GM15510 (cell line): Measurements from ENCODE around the gene GIGYF2.

Experiments
- POLR2A ChIP-seq: IDR thresholded peaks from 3 replicates; pipeline ENCODE4 v1.6.1; 2011; ENCODE audit warnings: borderline replicate concordance; ENCODE audit not compliant: insufficient read length; ENCODE audit errors: extremely low read depth

GIGYF2 gene

DNA sequence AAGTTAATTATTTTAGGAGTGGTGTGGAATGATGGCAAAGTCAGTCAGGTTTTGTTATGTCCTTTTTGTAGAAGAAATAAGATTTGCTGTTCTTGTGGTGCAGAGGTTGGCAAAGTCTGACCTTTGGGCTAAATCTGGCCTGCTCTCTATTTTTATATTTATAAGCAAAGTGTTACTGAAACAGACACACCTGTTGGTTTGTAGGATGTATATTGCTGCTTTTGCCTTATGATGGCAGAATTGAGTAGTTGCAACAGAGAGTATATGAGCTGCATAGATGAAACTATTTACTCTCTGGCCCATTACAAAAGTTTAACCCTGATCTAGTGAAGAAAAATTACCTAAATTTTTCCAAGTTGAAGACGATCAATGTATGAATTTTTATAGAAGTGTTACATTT lies 113.3 kb downstream of the GIGYF2 start:
- no peak for TF ChIP-seq POLR2A

DNA sequence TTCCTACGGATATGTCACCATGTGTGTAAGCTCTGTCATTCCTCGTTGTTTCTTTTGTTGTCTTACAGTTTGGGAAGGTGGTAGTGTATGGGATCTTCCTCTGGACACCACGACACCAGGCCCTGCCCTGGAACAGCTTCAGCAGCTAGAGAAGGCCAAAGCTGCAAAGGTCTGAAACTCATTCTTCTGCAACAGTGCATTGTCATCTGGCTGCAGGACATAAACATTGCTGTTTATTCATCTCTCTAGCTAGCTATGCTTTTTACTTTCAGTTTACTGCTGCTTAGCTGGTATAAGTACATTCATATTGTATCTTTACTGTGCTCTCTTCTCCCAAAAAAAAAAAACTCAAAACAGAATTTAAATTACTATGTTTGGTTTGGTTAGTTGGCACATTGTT lies 118.4 kb downstream of the GIGYF2 start:
- no peak for TF ChIP-seq POLR2A

DNA sequence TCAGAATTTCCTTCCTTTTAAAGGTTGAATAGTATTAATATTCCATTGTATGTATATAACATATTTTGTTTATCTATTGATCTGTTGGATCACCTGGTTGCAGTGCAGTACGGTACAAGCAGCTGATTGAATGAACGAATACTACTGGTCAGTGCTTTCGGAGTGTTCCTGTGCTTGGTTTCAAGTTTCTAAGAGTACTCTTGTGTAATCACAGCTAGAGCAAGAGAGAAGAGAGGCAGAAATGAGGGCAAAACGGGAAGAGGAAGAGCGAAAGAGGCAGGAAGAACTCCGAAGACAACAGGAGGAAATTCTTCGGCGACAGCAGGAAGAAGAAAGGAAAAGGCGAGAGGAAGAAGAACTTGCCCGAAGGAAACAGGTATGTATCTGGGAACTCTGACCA lies 119.5 kb downstream of the GIGYF2 start:
- TF ChIP-seq POLR2A: no peak

DNA sequence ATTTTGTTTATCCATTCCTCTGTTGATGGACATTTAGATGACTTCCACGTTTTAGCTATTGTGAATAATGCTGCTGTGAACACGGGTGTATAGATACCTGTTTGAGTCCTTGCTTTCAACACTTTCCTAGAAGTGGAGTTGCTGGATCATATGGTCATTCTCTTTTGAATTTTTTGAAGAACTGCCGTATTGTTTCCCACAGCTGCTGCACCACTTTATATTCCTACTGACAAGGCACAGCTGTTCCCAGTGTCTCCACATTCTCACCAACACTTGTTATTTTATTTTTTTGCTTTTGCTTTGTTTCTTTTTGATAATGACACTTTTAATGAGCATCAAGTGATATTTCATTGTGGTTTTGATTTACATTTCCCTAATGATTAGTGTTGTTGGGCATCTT lies 120.6 kb downstream of the GIGYF2 start:
- no peak for TF ChIP-seq POLR2A

DNA sequence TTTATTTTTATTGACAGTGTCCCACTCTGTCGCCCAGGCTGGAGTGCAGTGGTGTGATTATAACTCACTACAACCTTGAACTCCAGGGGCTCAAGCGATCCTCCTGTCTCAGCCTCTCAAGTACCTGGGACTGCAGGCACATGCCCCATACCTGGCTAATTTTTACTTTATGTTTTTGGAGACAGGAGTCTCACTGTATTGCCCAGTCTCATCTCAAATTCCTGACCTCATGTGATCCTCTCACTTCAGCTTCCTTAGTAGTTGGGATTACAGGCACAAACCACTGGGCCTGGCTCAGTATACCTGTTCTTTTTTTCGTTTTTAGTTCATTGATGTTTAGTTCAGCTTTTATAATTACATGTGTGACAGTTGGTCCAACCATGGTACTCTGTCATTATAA lies 132.9 kb downstream of the GIGYF2 start:
- no peak for TF ChIP-seq POLR2A

DNA sequence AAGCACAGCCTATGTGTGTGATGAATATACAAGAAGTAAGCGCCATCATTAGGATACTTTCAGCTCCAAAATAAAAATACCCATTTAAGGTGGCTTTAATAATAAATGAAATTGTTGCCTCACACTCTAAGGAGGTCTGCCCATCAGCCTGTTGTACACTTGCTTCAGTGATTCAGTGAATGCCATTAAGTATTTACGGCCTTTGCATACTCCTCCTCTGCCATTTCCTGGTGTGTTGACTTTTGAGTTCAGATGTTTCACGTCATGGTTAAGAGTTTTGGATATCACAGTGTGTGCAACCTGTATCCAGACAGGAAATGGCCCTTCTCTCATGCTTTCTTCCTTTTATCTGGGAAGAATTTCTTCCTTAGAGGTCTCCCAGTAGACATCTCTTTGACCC lies 134.4 kb downstream of the GIGYF2 start:
- no peak for TF ChIP-seq POLR2A

DNA sequence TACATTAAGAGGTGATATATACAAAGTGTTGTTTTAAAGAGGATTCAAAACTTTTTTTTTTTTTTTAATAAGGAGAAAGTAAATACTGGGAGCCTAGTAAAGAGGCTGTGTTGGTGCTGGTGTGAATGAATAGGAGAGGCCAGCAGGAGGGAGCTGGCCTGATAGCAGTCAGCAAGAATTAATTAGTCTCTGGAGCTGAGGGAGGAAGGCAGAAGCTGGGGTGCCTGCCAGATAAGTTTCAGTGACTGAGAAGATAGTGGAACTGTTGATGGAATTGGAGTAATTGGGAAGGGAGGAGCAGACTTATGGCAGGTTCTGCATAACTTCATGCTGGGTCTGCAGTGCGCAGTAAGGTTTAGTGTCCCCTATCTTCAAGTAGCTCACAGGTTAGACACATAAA lies 136.7 kb downstream of the GIGYF2 start:
- no peak for TF ChIP-seq POLR2A

DNA sequence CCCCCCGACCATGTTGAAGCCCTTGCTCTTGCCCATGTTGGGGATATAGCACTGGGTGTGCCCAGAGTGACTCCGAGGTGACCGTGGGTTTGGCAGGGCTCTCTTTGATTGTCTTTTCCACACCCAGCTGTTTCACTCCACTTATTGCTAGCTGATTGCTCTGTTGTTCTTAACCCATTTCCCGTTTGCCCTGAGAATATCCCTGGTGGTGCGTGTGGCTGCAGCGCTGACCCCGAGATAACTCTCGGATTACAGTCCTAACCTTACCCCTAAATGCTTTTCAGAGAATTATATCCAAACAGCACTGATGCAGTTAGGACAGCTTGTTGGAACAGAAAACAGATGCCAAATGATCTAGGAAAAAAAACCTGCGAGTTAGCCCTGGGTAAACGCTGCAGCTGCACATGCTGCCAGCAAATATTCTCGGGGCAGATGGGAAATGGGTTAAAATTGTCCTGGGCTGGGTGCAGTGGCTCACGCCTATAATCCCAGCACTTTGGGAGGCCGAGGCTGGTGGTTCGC lies 138.6 kb downstream of the GIGYF2 start:
- TF ChIP-seq POLR2A: no peak

DNA sequence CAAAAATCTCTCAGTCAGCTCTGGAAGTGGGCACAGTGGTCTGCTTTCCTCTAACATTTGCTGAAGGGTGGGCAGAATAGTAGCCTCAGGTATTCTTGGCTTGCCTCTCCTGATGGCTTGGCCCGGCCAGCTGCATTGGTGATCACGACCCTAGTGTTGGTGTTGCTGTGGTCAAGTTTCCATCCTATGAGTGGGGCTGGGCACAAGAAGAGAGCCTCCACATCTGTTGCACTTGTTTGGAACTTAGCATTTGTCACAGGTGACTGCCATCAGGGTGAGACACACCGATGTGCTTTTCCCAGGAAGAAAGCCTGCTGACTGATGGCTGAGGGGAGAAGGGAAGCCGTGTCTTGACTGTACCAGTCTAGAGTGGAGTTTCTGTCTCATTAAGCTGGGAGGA lies 139.8 kb downstream of the GIGYF2 start:
- TF ChIP-seq POLR2A: no peak

DNA sequence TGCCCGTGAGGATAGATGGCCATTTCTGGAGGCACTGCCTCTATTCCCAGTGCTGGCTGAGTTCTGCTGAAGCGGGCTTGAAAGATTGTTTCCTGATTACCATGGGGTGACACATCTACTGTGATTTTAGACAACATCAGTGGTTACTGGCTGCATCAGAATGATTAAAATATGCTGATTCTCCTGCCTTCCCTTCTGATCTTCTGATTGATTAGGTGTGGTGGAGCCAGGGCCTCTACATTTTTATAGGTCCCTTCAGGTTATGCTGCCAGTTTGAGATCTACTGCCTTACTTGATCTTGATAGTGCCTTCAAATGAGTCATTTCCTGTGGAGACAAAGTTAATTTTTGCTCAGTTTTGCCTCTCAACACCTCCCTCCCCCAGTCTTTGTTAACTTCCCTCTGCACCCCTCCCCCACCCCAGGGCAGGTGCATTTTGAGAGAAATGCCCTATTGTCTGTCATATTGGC lies 141.3 kb downstream of the GIGYF2 start:
- no peak for TF ChIP-seq POLR2A

DNA sequence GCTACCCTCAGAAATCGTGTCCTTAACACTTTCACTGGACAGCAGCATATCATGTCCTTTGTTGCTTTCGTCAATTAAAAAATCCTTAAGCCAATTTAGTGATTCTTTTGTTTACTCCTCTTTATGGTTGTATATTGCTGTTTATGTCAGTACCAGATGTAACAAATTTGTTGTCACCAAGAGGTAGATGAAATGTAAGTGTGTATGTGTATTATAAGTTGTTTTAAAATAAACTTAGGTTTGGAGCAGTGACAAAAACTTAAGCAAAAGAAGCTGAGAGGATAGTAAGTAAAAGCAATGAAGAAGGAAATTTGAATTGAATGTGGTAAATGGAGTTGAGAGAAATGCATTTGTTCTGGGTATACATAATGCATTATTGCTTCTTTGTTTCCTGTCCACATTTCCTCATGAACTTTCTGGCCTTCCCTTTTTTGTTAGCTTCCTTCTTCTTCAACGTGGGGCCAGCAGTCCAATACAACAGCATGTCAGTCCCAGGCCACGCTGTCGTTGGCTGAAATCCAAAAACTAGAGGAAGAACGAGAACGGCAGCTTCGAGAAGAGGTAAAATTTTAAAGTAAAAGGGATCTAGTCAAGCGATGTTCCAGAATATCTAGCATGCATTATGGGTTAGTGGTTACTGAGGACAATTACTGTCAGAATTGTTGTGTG lies 142.4 kb downstream of the GIGYF2 start:
- TF ChIP-seq POLR2A: no peak

DNA sequence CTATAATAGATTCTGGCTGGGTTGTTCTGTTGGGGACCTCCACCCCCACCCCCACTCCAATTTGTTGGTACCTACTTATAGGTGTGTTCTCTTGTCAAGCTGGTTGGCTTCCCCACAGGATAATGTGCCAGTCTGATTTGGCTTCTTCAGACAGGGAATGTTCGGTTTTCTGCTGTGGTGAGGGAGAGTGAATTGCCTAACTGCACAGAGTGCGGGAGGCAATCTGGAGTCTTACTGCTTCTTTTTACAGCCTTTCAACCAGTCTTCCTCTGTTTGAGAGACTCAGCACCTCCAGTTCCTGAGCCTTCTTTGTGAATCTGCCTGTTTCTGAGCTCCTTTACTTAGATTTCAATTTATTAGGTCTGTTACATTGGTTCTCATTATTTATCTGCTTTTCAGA lies 145.6 kb downstream of the GIGYF2 start:
- no peak for TF ChIP-seq POLR2A

DNA sequence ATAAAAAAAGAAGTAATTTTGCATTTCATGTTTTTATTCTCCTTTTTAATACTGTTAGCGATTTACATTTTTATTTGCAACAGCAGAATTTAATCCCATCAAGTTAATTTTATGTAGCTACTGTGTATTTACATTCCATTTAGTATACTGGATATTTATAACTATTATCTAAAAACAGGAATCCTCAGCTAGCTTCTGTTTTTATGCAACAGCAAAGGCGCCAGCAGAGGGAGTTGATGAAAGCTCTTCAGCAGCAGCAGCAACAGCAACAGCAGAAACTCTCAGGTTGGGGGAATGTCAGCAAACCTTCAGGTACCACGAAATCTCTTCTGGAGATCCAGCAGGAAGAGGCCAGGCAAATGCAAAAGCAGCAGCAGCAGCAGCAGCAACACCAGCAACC lies 146.7 kb downstream of the GIGYF2 start:
- no peak for TF ChIP-seq POLR2A

DNA sequence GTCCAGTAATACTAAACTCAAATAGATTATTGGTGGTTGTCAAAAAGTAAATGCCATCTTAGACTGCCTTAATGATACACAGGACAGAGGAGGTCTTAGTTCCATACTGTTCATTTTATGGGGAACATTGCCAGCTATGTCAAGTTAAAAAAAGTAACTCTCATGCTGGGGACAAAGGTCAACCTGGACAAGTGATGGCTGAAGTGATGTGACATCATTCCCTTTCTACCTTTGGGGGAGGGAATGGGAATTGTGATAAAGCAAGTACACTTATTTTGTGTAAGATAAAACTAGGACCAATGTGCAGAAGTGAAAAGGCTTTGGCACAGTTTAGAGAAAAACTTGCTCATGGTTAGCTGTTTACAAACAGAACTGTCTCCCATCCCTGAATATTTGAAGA lies 148.9 kb downstream of the GIGYF2 start:
- TF ChIP-seq POLR2A: no peak

DNA sequence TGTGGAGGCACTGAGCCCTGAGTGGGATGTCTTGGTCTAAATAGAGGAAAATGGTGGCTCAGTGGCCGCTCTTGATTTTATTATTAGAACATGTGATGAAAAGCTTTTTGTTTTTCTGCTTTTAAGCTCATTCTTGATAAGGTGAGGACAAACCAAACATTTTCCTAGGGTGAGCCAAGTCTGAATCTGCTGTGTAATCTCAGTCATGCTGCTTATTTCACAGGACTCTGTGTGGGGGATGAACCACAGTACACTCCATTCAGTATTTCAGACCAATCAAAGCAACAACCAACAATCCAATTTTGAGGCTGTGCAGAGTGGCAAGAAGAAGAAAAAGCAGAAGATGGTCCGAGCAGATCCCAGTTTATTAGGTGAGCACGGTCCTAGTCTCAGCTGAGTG lies 152.9 kb downstream of the GIGYF2 start:
- no peak for TF ChIP-seq POLR2A

DNA sequence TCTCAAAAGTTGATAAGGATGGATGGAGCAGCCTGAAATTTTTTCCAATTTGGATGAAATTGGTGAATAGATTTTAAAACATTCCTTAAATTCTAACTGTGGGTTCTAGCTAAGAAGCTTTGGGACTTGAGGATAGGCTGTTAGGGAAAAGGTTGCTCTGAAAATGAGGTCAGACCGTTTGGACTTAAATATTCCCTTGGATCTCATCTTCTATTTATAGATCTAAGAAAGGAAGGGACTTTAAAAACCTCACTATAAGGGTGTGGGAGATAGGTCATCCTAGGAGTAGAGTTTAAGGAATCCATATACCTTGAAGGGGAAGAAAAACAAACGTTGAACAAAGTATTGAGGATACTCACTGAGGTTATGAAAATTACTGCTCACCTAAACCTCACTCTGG lies 155.5 kb downstream of the GIGYF2 start:
- TF ChIP-seq POLR2A: no peak

DNA sequence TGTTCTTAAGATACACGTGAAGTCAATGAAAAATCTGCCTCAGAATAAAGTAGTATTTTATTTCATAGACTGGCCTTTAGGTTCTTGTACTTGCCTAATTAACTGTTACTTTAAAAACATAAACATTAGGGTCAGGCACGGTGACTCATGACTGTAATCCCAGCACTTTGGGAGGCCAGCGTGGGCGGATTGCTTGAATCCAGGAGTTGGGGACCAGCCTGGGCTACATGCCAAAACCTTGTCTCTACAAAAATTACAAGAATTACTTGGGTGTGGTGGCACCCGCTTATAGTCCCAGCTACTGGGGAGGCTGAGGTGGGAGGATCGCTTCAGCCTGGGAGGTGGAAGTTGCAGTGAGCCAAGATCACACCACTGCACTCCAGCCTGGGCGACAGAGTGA lies 157.0 kb downstream of the GIGYF2 start:
- TF ChIP-seq POLR2A: no peak
